Gastrocnemius medialis (tissue), 4 donors: ENCODE measurements around the gene CNGA1. TPM values are rescaled to one million over a fixed set of nuclear protein-coding genes. Genes with fewer than 3 reads are reported as not detected.
A peak's percentile ranks its signal among the peaks of the same experiment; 100 is the strongest.
"Not testable (repeated sequence)": the region's sequence is repeated elsewhere in the genome, so short reads cannot be mapped to it uniquely, and the experiment has no call there.

ENCODE experiments used
- ATAC-seq, 2 donors: fragments of 150-250 bp; one replicate each; pipeline ENCODE4 v1.9.1; 2016
- DNase-seq, 2 donors: peaks; one replicate each; pipeline ENCODE4 v3.0.0-alpha.2; 2019
- H3K27ac ChIP-seq, 4 donors: fragments of 200-600 bp; sonication (generic); 1 replicate in 1 of 4; 2 replicates in 3 of 4; pipeline ENCODE4 v1.5.1; 2016 to 2018; ENCODE audit warnings: mild to moderate bottlenecking in 2 of 4, moderate library complexity in 1 of 4
- H3K27me3 ChIP-seq, 3 donors: fragments of 200-600 bp; sonication (generic) in 2 of 3; 1 replicate in 1 of 3; 2 replicates in 2 of 3; pipeline versions ENCODE4 v1.5.1 to v1.6.0; 2016 to 2019; ENCODE audit warnings: mild to moderate bottlenecking in 1 of 3, moderate library complexity in 1 of 3
- H3K36me3 ChIP-seq, 2 donors: fragments of 200-600 bp; sonication (generic) in 1 of 2; one replicate each; pipeline ENCODE4 v1.5.1; 2017 to 2018
- H3K4me1 ChIP-seq, 2 donors: fragments of 200-600 bp; sonication (generic) in 1 of 2; one replicate each; pipeline ENCODE4 v1.5.1; 2016 to 2017; ENCODE audit warnings: mild to moderate bottlenecking in 2 of 2
- H3K4me3 ChIP-seq, 4 donors: fragments of 200-600 bp; sonication (generic) in 3 of 4; 1 replicate in 1 of 4; 2 replicates in 3 of 4; pipeline ENCODE4 v1.5.1; 2016 to 2019; ENCODE audit warnings: mild to moderate bottlenecking in 2 of 4
- H3K9me3 ChIP-seq, 3 donors: fragments of 200-600 bp; sonication (generic) in 2 of 3; 1 replicate in 1 of 3; 2 replicates in 2 of 3; pipeline ENCODE4 v1.5.1; 2016 to 2019
- CTCF ChIP-seq, 5 experiments: fragments of 450-650 bp in 3 of 5; fragments of 200-600 bp in 2 of 5; sonication (generic) in 2 of 5; IDR thresholded peaks in 4 of 5; conservative IDR thresholded peaks in 1 of 5; 1 replicate in 4 of 5; 2 replicates in 1 of 5; pipeline ENCODE4 v1.5.1; 2016 to 2019; ENCODE audit warnings: antibody characterized with exemption in 5 of 5, mild to moderate bottlenecking in 3 of 5, moderate library complexity in 3 of 5
- POLR2A ChIP-seq, 2 donors: fragments of 450-650 bp; IDR thresholded peaks; one replicate each; pipeline ENCODE4 v1.6.1; 2017; ENCODE audit warnings: antibody characterized with exemption in 2 of 2, mild to moderate bottlenecking in 2 of 2, moderate library complexity in 2 of 2
- in situ Hi-C, 4 donors: fragments of 200-750 bp; cut with MboI; loops; one replicate each; pipeline versions ENCODE4 v1.15.0 to v1.8.0; 2017; ENCODE audit warnings: low sequenced_read_pairs in 4 of 4
- intact Hi-C: fragments of 100-400 bp; cut with DNase I; formaldehyde crosslinking; loops from one replicate; pipeline ENCODE4 v1.15.1; 2023; ENCODE audit warnings: low total_unique reads
- total RNA-seq, 4 donors: library from RNA; depleted of rRNA; stranded (reverse); fragments of >200 nt; gene quantifications; one replicate each; pipeline versions ENCODE4 v1.1.0 to v1.2.3, GENCODE V29; 2016

CNGA1 gene
- total RNA-seq, 4 donors from 2014 or later, result 0.15 to 0.53 (median 0.32) TPM; not detected in 1

GRCh38 chr4:47926667-47927258, 89.7 kb downstream of the CNGA1 start:
- H3K4me1 ChIP-seq, result no peaks in the 10 kb centered on the region
- DNase-seq (no peak), ATAC-seq (peak in 1 of 2 donors; percentile 72)
- no peaks in the 10 kb centered on the region for H3K9me3 ChIP-seq
- in situ Hi-C loops, result loop anchor here in 3 of 4 donors (10.0 to 25.0 kb wide), 2 partner anchors 158 to 239 kb away; no protein-coding TSS in a partner anchor
- H3K27me3 ChIP-seq, result no peaks in the 10 kb centered on the region
- no peaks in the 10 kb centered on the region for H3K36me3 ChIP-seq
- intact Hi-C loops, result loop anchor here (2.0 kb wide), 1 partner anchor 160 kb away; no protein-coding TSS in a partner anchor
- H3K4me3 ChIP-seq, result peak overlapping the region in 1 of 4 donors; percentile 39
- TF ChIP-seq POLR2A (IDR thresholded peaks at IDR 0.05) (no peak), CTCF (IDR thresholded peaks at IDR 0.05 in 4 of 5, conservative IDR thresholded peaks at IDR 0.05 in 1 of 5) (peak in 3 of 5 experiments; percentile 21 to 59 (median 42))
- no peak overlapping the region for H3K27ac ChIP-seq

GRCh38 chr4:47923261-47923608, 93.2 kb downstream of the CNGA1 start:
- in situ Hi-C loops, result loop anchor here in 2 of 4 donors (10.0 to 25.0 kb wide), 2 partner anchors 162 to 461 kb away; partner anchors contain the start of gene COMMD8 (in 1 of the 2)
- ATAC-seq, intact Hi-C loops, H3K27ac ChIP-seq, H3K36me3 ChIP-seq, DNase-seq, H3K4me1 ChIP-seq, H3K4me3 ChIP-seq, H3K9me3 ChIP-seq, H3K27me3 ChIP-seq: not testable (repeated sequence)

- H3K27me3 ChIP-seq, H3K4me3 ChIP-seq, H3K9me3 ChIP-seq, DNase-seq, H3K27ac ChIP-seq, H3K4me1 ChIP-seq, H3K36me3 ChIP-seq, intact Hi-C loops, ATAC-seq: not testable (repeated sequence)
- in situ Hi-C loops, result loop anchor here in 2 of 4 donors (10.0 to 25.0 kb wide), 2 partner anchors 162 to 460 kb away; partner anchors contain the start of gene COMMD8 (in 1 of the 2)
Observed at GRCh38 chr4:47922436-47923260, 93.8 kb downstream of the CNGA1 start.

GRCh38 chr4:47917163-47917562, 99.3 kb downstream of the CNGA1 start:
- H3K4me1 ChIP-seq, result peaks cover 11 to 12% of the 10 kb centered on the region in 2 donors
- ATAC-seq, H3K27me3 ChIP-seq, DNase-seq, H3K36me3 ChIP-seq, H3K4me3 ChIP-seq, H3K27ac ChIP-seq, H3K9me3 ChIP-seq: not testable (repeated sequence)
- intact Hi-C loops (loop anchor here (5.0 to 10.0 kb wide), 3 partner anchors 348 to 915 kb away; partner anchors contain the start of genes OCIAD1 and TEC), in situ Hi-C loops (loop anchor here in 1 of 4 donors (25.0 kb wide), 1 partner anchor 455 kb away; the partner anchor contains the start of gene COMMD8)

GRCh38 chr4:47915378-47915777, 101.1 kb downstream of the CNGA1 start:
- DNase-seq (no peak), ATAC-seq (no peak)
- in situ Hi-C loops (loop anchor here in 1 of 4 donors (25.0 kb wide), 1 partner anchor 453 kb away; the partner anchor contains the start of gene COMMD8), intact Hi-C loops (loop anchor here (5.0 to 10.0 kb wide), 3 partner anchors 349 to 917 kb away; partner anchors contain the start of genes OCIAD1 and TEC)
- H3K4me3 ChIP-seq, result no peak overlapping the region
- no peaks in the 10 kb centered on the region for H3K27me3 ChIP-seq
- no peak overlapping the region for H3K27ac ChIP-seq
- peaks cover 11 to 12% of the 10 kb centered on the region in 2 donors for H3K4me1 ChIP-seq
- peaks cover 0 to 18% of the 10 kb centered on the region in 2 donors for H3K36me3 ChIP-seq
- TF ChIP-seq CTCF (IDR thresholded peaks at IDR 0.05 in 4 of 5, conservative IDR thresholded peaks at IDR 0.05 in 1 of 5), result no peak
- no peak for TF ChIP-seq POLR2A (IDR thresholded peaks at IDR 0.05)
- H3K9me3 ChIP-seq, result no peaks in the 10 kb centered on the region

- ATAC-seq, result peak in 1 of 2 donors; percentile 33
- peaks cover 0 to 22% of the 10 kb centered on the region in 2 donors for H3K36me3 ChIP-seq
- H3K9me3 ChIP-seq, result no peaks in the 10 kb centered on the region
- peak overlapping the region; percentile 67 to 77 (median 74) for H3K27ac ChIP-seq
- no peak for DNase-seq
- TF ChIP-seq POLR2A (IDR thresholded peaks at IDR 0.05) (no peak), CTCF (IDR thresholded peaks at IDR 0.05 in 4 of 5, conservative IDR thresholded peaks at IDR 0.05 in 1 of 5) (no peak)
- H3K4me1 ChIP-seq, result peaks cover 11 to 12% of the 10 kb centered on the region in 2 donors
- peak overlapping the region; percentile 79 to 92 (median 84) for H3K4me3 ChIP-seq
- intact Hi-C loops (loop anchor here (1.0 to 10.0 kb wide), 6 partner anchors 112 to 917 kb away; partner anchors contain the start of genes ATP10D, OCIAD1 and TEC), in situ Hi-C loops (loop anchor here in 1 of 4 donors (25.0 kb wide), 1 partner anchor 453 kb away; the partner anchor contains the start of gene COMMD8)
- H3K27me3 ChIP-seq, result no peaks in the 10 kb centered on the region
Observed at GRCh38 chr4:47914926-47915237, 101.6 kb downstream of the CNGA1 start.
